ENCODE measurements around the gene CASZ1. TPM values are rescaled to one million over a fixed set of nuclear protein-coding genes. Genes with fewer than 3 reads are reported as not detected.

The CASZ1 gene
- polyA plus RNA-seq, 3 donors = 0.30 to 3.7 (median 0.50) TPM

- Histone ChIP-seq H3K27me3 (ENCODE audit: control insufficient read depth in 2 of 2, insufficient read depth in 2 of 2, low read length in 2 of 2) (no peaks in the 10 kb centered on the region), H3K9me3 (replicated peaks in 1 of 2; ENCODE audit: control insufficient read depth in 1 of 2, insufficient read depth in 1 of 2, low read length in 2 of 2) (no peaks in the 10 kb centered on the region), H3K9ac (ENCODE audit: insufficient read depth, low read length, poor library complexity, severe bottlenecking) (no peak overlapping the region), H3K4me3 (replicated peaks in 1 of 3; ENCODE audit: low read depth in 2 of 3, low read length in 3 of 3) (no peak overlapping the region), H3K36me3 (replicated peaks in 1 of 2; ENCODE audit: control insufficient read depth in 1 of 2, insufficient read depth in 2 of 2, low read length in 2 of 2) (no peaks in the 10 kb centered on the region), H2AFZ (ENCODE audit: insufficient read depth, low read depth, low read length, poor library complexity, severe bottlenecking) (no peak overlapping the region), H3K79me2 (ENCODE audit: insufficient read depth, low read length) (no peaks in the 10 kb centered on the region), H4K20me1 (ENCODE audit: insufficient read depth, low read length) (no peaks in the 10 kb centered on the region), H3K27ac (ENCODE audit: low read depth in 1 of 2, low read length in 2 of 2) (no peak overlapping the region), H3K4me1 (ENCODE audit: control insufficient read depth in 1 of 2, insufficient read depth in 2 of 2, low read length in 2 of 2) (no peaks in the 10 kb centered on the region), H3K4me2 (replicated peaks; ENCODE audit: extremely low read depth, low read length, poor library complexity, severe bottlenecking) (no peak overlapping the region)
- Mint-ChIP-seq H3K27me3 (ENCODE audit: low read depth in 3 of 3) (peaks cover 0 to 6% (median 4%) of the 10 kb centered on the region in 3 donors), H3K27ac (no peak overlapping the region), H3K9me3 (no peaks in the 10 kb centered on the region), H3K4me1 (no peaks in the 10 kb centered on the region), H3K4me3 (no peak overlapping the region), H3K36me3 (no peaks in the 10 kb centered on the region)
- no peak for DNase-seq
- WGBS (ENCODE audit: insufficient coverage) = 95% methylated on average over 10 of the region's 15 CpGs
- intact Hi-C loops (cut with micrococcal nuclease) = no loop called here
- no peak for TF ChIP-seq CTCF (IDR thresholded peaks at IDR 0.05)
These were observed 31.1 kb downstream of the CASZ1 start for GRCh38 chr1:10765304-10765703.

- Histone ChIP-seq H3K36me3 (replicated peaks in 1 of 2; ENCODE audit: control insufficient read depth in 1 of 2, insufficient read depth in 2 of 2, low read length in 2 of 2) (no peaks in the 10 kb centered on the region), H3K27me3 (ENCODE audit: control insufficient read depth in 2 of 2, insufficient read depth in 2 of 2, low read length in 2 of 2) (no peaks in the 10 kb centered on the region), H3K4me2 (replicated peaks; ENCODE audit: extremely low read depth, low read length, poor library complexity, severe bottlenecking) (no peak overlapping the region), H3K9me3 (replicated peaks in 1 of 2; ENCODE audit: control insufficient read depth in 1 of 2, insufficient read depth in 1 of 2, low read length in 2 of 2) (no peaks in the 10 kb centered on the region), H3K4me1 (ENCODE audit: control insufficient read depth in 1 of 2, insufficient read depth in 2 of 2, low read length in 2 of 2) (no peaks in the 10 kb centered on the region), H3K79me2 (ENCODE audit: insufficient read depth, low read length) (no peaks in the 10 kb centered on the region), H3K27ac (ENCODE audit: low read depth in 1 of 2, low read length in 2 of 2) (no peak overlapping the region), H2AFZ (ENCODE audit: insufficient read depth, low read depth, low read length, poor library complexity, severe bottlenecking) (no peak overlapping the region), H4K20me1 (ENCODE audit: insufficient read depth, low read length) (no peaks in the 10 kb centered on the region), H3K9ac (ENCODE audit: insufficient read depth, low read length, poor library complexity, severe bottlenecking) (no peak overlapping the region), H3K4me3 (replicated peaks in 1 of 3; ENCODE audit: low read depth in 2 of 3, low read length in 3 of 3) (no peak overlapping the region)
- H3K4me3 Mint-ChIP-seq = no peak overlapping the region
- H3K36me3 Mint-ChIP-seq = no peaks in the 10 kb centered on the region
- no peak for TF ChIP-seq CTCF (IDR thresholded peaks at IDR 0.05)
- no peaks in the 10 kb centered on the region for H3K4me1 Mint-ChIP-seq
- peaks cover 0 to 7% (median 4%) of the 10 kb centered on the region in 3 donors for H3K27me3 Mint-ChIP-seq (ENCODE audit: low read depth in 3 of 3)
- DNase-seq = no peak
- 88% methylated on average over 4 of the region's 6 CpGs for WGBS (ENCODE audit: insufficient coverage)
- H3K27ac Mint-ChIP-seq = no peak overlapping the region
- intact Hi-C loops (cut with micrococcal nuclease) = no loop called here
- no peaks in the 10 kb centered on the region for H3K9me3 Mint-ChIP-seq
These were observed 32.1 kb downstream of the CASZ1 start for GRCh38 chr1:10764296-10764798.

Data from CD14-positive monocyte (primary cell).